Keratinocyte (primary cell): Measurements from ENCODE around the gene PLAC9. TPM values are rescaled to one million over a fixed set of nuclear protein-coding genes. Genes with fewer than 3 reads are reported as not detected.

Experiments
- DNase-seq: peaks from one replicate; pipeline ENCODE4 v3.0.0-alpha.2; 2011; ENCODE audit warnings: low read depth, missing footprints, low spot score
- FAIRE-seq: peaks from 2 replicates; lab custom pipeline; 2011; peaks lifted over from hg19 to GRCh38; lab: Jason Lieb, UNC
- H2AFZ ChIP-seq: 2 replicates; pipeline ENCODE4 v1.6.0; 2012; ENCODE audit warnings: low read length, control low read depth, inconsistent platforms; ENCODE audit not compliant: control insufficient read depth
- H3K27ac ChIP-seq: 2 replicates; pipeline ENCODE4 v1.5.1; 2011; ENCODE audit warnings: low read length; ENCODE audit not compliant: control insufficient read depth, insufficient read depth
- H3K27me3 ChIP-seq: 3 replicates; pipeline ENCODE4 v1.6.0; 2011; ENCODE audit warnings: low read length; ENCODE audit not compliant: control insufficient read depth, insufficient read depth; ENCODE audit errors: extremely low read depth
- H3K36me3 ChIP-seq, 2 experiments: 2 replicates in 1 of 2; 3 replicates in 1 of 2; pipeline ENCODE4 v1.5.1; 2011; ENCODE audit warnings: low read length in 2 of 2, mild to moderate bottlenecking in 1 of 2; ENCODE audit not compliant: control insufficient read depth in 2 of 2, insufficient read depth in 2 of 2; ENCODE audit errors: extremely low read depth in 1 of 2
- H3K4me1 ChIP-seq: 3 replicates; pipeline ENCODE4 v1.5.1; 2011; ENCODE audit warnings: low read length; ENCODE audit not compliant: control insufficient read depth, insufficient read depth; ENCODE audit errors: extremely low read depth
- H3K4me2 ChIP-seq: 3 replicates; pipeline ENCODE4 v1.6.0; 2011; ENCODE audit warnings: low read depth, low read length; ENCODE audit not compliant: control insufficient read depth, insufficient read depth; ENCODE audit errors: extremely low read depth
- H3K4me3 ChIP-seq, 3 experiments: fragments of 200-600 bp in 1 of 3; sonication (generic) in 1 of 3; 2 replicates in 2 of 3; 3 replicates in 1 of 3; pipeline ENCODE4 v1.5.1; 2011 to 2016; ENCODE audit warnings: low read length in 3 of 3, mild to moderate bottlenecking in 3 of 3, control low read depth in 2 of 3, inconsistent platforms in 1 of 3, low read depth in 1 of 3, mixed read lengths in 1 of 3, mixed run types in 1 of 3, moderate library complexity in 1 of 3; ENCODE audit not compliant: control insufficient read depth in 2 of 3, insufficient read depth in 2 of 3; ENCODE audit errors: extremely low read depth in 1 of 3
- H3K79me2 ChIP-seq: 2 replicates; pipeline ENCODE4 v1.6.0; 2012; ENCODE audit warnings: low read length; ENCODE audit not compliant: control insufficient read depth, insufficient read depth
- H3K9ac ChIP-seq: 3 replicates; pipeline ENCODE4 v1.6.0; 2011; ENCODE audit warnings: low read length; ENCODE audit not compliant: control insufficient read depth, insufficient read depth; ENCODE audit errors: extremely low read depth
- H3K9me1 ChIP-seq: 3 replicates; pipeline ENCODE4 v1.6.0; 2011; ENCODE audit warnings: low read length; ENCODE audit not compliant: control insufficient read depth, insufficient read depth; ENCODE audit errors: extremely low read depth
- H3K9me3 ChIP-seq: 2 replicates; pipeline ENCODE4 v1.5.1; 2012; ENCODE audit warnings: low read depth, low read length; ENCODE audit not compliant: control insufficient read depth
- H4K20me1 ChIP-seq: 3 replicates; pipeline ENCODE4 v1.6.0; 2011; ENCODE audit warnings: low read length; ENCODE audit not compliant: control insufficient read depth, insufficient read depth; ENCODE audit errors: extremely low read depth
- EZH2 ChIP-seq: IDR thresholded peaks from one replicate; pipeline ENCODE4 v1.6.1; 2012; ENCODE audit warnings: inconsistent platforms, mild to moderate bottlenecking, low read length, moderate library complexity
- dilution Hi-C: fragments of 300-500 bp; cut with MboI; formaldehyde crosslinking; loops from one replicate; pipeline ENCODE4 v1.7.0; 2020; ENCODE audit warnings: low sequenced_read_pairs; ENCODE audit not compliant: extremely low pct_ligation_motif_present
- polyA plus RNA-seq, 5 experiments: library from polyadenylated mRNA; depleted of rRNA in 3 of 5; stranded (reverse) in 3 of 5; stranded (forward) in 1 of 5; unstranded in 1 of 5; fragments of >200 nt; gene quantifications; 1 replicate in 1 of 5; 2 replicates in 3 of 5; 3 replicates in 1 of 5; pipeline versions ENCODE4 v1.2.1 to v1.2.3, GENCODE V29; 2011 to 2012; ENCODE audit warnings: missing spikeins in 2 of 5, low read depth in 1 of 5, low replicate concordance in 1 of 5
- TF ChIP-seq, protein P1 (sequence below), 3 experiments: IDR thresholded peaks in 1 of 3; conservative IDR thresholded peaks in 1 of 3; optimal IDR thresholded peaks in 1 of 3; 2 replicates in 2 of 3; 3 replicates in 1 of 3; pipeline versions ENCODE3 to v1.5.1; 2011; ENCODE audit warnings: low read length in 3 of 3, mild to moderate bottlenecking in 3 of 3, moderate library complexity in 2 of 3, control low read depth in 1 of 3, inconsistent platforms in 1 of 3; ENCODE audit not compliant: insufficient read depth in 2 of 3; ENCODE audit errors: extremely low read depth in 1 of 3

The PLAC9 gene
- polyA plus RNA-seq, 1 donor (not counting 4 experiments of a cell fraction or from before 2014, with no cell fraction given): 0.39 TPM

DNA sequence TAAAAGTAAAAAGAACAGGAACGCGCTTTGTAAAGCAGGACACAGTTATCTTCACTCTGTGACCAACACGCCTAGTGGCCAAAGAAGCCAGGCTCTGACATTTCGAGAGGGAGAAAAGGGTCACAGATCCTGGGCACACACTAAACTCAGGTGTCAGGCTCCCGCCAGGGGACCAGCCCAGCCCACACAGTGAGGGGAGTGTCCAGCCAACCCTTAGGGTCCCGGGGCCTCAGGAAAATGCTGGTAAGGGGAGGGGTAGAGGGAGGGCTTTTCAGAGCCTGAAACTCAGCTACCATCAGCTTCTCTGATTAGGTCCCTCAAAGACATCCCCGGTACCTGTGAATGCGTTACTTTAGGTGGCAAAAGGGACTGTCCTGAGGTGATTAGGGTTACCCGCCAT, 56.2 kb downstream of the PLAC9 start:
- no peak for FAIRE-seq
- Histone ChIP-seq H3K27ac (no peak overlapping the region), H3K9me1 (no peaks in the 10 kb centered on the region), H3K36me3 (peaks cover 0 to 2% of the 10 kb centered on the region in 2 experiments), H4K20me1 (peaks cover 13% of the 10 kb centered on the region), H3K9me3 (peaks cover 1% of the 10 kb centered on the region), H3K4me3 (no peak overlapping the region), H3K79me2 (peaks cover 93% of the 10 kb centered on the region), H3K9ac (no peak overlapping the region), H3K27me3 (no peaks in the 10 kb centered on the region), H3K4me2 (no peak overlapping the region), H2AFZ (no peak overlapping the region), H3K4me1 (peaks cover 5% of the 10 kb centered on the region)
- dilution Hi-C loops: no loop called here
- no peak for DNase-seq
- TF ChIP-seq EZH2: no peak
- TF ChIP-seq, protein P1, sequence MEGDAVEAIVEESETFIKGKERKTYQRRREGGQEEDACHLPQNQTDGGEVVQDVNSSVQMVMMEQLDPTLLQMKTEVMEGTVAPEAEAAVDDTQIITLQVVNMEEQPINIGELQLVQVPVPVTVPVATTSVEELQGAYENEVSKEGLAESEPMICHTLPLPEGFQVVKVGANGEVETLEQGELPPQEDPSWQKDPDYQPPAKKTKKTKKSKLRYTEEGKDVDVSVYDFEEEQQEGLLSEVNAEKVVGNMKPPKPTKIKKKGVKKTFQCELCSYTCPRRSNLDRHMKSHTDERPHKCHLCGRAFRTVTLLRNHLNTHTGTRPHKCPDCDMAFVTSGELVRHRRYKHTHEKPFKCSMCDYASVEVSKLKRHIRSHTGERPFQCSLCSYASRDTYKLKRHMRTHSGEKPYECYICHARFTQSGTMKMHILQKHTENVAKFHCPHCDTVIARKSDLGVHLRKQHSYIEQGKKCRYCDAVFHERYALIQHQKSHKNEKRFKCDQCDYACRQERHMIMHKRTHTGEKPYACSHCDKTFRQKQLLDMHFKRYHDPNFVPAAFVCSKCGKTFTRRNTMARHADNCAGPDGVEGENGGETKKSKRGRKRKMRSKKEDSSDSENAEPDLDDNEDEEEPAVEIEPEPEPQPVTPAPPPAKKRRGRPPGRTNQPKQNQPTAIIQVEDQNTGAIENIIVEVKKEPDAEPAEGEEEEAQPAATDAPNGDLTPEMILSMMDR (optimal IDR thresholded peaks at IDR 0.05 in 1 of 3, IDR thresholded peaks at IDR 0.05 in 1 of 3, conservative IDR thresholded peaks at IDR 0.05 in 1 of 3; ENCODE audit: extremely low read depth in 1 of 3, insufficient read depth in 2 of 3, low read length in 3 of 3): no peak

DNA sequence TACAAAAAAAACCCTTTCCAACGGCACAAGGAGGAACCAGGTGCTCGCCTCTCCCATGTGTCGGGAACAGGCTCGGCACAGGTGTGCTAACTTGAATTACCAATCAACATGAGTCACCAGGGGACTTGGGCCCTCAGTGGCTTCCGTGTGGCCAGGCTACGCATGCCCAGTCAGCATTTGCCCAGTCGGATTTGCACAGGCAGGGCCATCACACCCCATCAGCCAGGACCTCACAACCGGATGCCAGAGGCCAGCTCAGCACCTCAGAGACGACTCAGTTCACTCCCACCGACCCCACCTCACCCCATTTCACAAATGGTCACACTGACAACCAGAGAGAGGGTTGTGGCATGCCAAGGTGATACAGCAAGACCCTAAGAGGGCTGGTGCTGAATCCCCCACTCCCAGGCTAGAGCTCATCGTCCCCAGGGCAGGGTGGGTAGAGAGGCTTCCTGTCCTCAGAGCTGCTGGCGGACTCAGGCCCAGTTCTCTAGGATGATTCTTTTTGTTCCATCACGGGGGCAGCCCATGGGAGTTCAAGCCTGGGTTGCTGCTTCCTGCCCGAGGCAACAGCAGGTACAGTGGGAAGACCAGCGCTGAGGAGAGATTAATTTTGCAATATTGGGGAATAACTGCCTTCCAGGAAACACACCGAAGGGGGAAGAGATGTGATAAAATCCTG, 59.2 kb downstream of the PLAC9 start:
- Histone ChIP-seq H3K4me3 (no peak overlapping the region), H3K9ac (no peak overlapping the region), H3K9me1 (no peaks in the 10 kb centered on the region), H3K4me2 (no peak overlapping the region), H3K36me3 (peaks cover 2 to 4% of the 10 kb centered on the region in 2 experiments), H4K20me1 (peaks cover 7% of the 10 kb centered on the region), H3K27ac (no peak overlapping the region), H3K27me3 (no peaks in the 10 kb centered on the region), H3K79me2 (peaks cover 92% of the 10 kb centered on the region), H2AFZ (no peak overlapping the region), H3K4me1 (peaks cover 15% of the 10 kb centered on the region), H3K9me3 (peaks cover 1% of the 10 kb centered on the region)
- TF ChIP-seq, protein P1 (optimal IDR thresholded peaks at IDR 0.05 in 1 of 3, IDR thresholded peaks at IDR 0.05 in 1 of 3, conservative IDR thresholded peaks at IDR 0.05 in 1 of 3; ENCODE audit: extremely low read depth in 1 of 3, insufficient read depth in 2 of 3, low read length in 3 of 3): no peak
- no peak for DNase-seq
- FAIRE-seq: peak; percentile 41
- dilution Hi-C loops: no loop called here
